ENCODE data around the gene ATP13A5.

ATP13A5 gene

DNA sequence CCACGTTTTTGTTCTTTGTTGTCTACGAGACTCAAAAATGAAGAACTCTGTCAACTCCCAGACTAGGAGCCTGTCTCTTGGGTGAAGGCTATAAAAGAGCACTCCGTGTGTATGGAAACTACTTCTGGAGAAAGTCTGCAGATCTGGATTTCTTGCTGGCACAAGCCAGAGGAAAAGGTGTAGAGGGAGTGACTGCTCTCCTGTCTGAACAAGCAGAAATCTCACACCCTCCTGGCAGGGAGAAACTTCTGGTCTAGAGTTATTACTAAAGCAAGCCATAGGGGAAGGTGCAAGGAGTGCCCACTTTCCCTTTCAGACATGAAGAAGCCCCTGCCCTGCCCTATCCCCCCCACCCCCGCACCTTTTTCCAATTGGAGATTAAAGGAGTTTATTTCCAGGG lies 128.1 kb downstream of the ATP13A5 start:
- no peak for DNase-seq

DNA sequence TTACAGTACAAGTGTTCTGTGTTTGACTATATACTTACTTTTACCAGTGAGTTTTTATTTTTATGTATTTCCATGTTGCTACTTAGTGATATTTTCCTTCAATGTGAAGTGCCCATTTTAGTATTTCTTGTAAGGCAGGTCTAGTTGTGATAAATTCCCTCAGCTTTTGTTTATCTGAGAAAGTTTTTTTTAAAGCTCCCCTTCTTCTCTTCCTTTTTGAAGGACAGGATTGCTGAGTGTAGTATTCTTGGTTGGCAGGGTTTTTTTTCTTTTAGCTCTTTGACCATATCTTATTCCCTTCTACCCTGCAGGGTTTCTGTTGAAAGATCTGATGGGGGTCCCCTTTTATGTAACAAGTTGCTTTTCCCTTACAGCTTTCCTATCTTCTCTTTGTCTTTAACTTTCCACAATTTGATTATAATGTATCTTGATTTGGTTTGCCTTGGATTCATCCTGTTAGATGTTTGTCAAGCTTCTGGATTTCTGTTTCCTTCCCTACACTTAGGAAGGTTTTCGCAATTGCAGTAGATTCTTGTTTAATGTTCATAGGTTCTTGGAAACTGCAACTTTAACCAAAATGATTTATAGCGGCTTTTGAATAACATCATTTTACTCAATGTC lies 129.6 kb downstream of the ATP13A5 start:
- DNase-seq = no peak

DNA sequence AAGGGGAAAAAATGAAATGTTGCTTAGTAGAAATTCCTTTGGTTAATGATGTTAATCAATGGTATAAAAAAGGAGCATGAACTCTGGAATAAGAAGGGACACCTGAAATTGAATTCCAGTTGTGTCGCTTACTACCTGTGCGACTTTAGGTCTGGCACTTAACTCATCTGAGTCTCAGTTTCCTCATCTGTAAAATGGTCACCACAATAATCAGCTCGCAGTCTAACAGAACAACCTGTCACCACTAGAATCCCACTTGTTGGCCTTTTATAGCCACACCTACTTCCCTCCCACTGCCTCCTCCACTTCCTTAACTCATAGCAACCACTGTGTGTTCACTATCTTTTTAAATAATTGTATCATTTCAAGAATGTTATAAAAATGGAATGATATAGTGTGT lies 135.0 kb downstream of the ATP13A5 start:
- no peak for DNase-seq

DNA sequence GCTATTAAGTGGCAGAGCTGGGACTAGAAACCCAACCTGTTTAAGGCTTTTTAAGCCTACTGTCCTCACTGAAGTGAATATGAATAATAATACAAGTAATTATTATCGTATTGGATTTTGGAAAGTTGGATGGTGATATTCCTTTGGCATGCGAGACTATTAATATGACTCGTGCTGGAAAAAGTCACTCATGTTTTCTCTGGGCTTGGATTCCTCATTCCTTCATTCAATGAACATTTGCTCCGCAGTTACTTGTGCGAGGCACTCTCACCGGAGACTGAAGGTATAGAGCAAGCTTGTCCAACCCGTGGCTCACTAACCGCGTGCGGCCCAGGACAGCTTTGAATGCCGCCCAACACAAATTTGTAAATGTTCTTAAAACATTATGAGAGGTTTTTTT lies 136.8 kb downstream of the ATP13A5 start:
- DNase-seq = no peak

DNA sequence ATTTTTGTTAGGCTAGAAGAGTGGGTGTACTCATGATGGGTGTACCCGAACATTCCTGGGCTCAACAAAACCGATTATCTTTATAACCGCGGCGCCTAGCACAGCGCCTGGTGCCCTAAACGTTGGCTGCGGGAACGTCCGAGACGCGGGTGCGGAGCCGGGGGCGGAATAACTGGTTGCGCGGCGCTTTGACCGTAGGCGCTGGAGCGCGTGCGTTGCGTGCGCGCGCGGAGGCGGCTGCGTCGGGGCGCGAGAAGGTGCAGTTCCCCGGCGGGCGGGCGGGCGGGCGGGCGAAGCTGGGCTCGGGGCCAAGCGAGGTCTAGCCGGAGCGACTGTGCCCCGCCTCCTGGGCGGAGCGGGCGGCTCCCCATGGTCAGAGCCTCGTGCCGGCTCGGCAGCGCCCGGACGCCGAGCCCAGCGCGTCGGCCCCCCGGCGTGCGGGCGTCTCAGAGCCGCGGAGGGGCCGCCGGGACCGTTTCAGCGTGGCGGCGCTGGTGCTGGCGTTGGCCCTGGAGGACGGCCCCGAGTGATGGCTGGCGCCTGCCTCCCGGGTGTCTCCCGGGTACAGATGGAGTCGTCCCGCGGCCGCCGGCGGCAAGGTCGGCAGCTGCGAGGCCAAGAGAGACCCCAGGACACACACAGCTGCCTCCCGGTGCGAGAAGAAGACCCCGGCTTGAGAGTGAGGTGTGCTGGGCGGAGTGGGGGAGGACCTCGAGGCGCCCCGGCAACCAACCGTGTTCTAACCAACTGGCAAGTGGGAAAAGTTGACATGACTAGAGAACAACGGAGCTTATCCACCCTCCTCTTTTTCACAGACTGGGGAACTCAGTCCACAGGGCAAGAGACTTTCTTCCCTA lies 137.5 kb downstream of the ATP13A5 start, which contains the start of gene PLAAT1:
TSS of gene PLAAT1 (plus strand) at position 373 of the 857 bp plus-strand sequence. CDS start 14,429 bp downstream, outside the sequence.
- peak; percentile 3 for DNase-seq

DNA sequence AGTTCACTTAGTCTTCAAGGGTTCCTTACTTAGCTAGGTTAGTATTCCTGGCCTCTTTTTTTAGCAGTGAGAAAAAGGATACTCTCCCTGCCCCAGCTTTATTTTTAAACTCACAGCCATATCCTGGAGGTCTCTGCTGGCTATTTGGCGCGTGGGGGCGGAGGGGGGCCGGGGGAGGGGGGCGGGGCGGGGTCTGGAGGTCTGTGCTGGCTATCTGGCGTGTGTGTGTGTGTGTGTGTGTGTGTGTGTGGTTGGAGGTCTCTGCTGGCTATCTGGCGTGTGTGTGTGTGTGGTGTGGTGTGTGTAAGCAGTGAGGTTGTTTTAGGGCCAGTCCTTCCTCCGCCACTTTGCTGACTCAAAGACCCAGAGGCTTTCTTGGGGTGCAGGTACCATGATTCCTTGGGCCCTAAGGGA lies 138.1 kb downstream of the ATP13A5 start:
- no peak for DNase-seq

DNA sequence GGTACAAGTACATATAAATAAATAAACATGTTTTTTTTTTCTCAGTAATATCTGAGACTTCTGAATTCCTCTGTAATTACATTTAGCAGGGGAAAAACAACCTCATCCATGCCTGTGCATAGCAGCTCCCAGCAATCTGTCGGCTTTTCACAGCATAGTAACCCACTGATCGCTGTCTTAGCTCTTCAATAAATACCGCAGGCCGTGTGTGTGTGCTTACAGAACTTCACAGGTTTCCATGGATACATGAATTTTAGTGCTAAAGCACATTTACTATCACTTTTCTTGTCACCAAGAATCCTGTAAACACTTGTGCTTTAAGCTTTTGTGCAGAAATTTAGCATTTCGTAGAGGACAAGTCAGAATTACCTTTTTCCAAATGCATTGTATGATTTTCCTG lies 141.5 kb downstream of the ATP13A5 start:
- DNase-seq = no peak

DNA sequence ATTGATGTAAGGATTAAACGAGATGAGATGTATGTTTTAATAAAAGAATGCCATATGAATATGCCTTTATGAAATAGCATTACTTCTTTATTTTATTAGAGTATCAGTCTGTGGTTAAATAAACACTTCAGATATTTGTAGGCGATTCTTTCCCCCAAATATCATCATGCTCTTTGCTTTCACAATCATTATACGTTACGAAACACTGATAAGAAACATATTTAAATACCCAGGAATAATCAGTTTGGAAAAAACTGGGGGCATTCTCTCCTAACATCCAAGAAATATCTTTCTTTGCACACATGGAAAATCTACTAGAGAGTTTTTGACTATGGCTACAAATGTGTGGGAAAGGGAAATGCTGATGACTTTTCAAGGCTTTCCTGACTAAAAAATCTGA lies 142.0 kb downstream of the ATP13A5 start:
- DNase-seq = no peak

DNA sequence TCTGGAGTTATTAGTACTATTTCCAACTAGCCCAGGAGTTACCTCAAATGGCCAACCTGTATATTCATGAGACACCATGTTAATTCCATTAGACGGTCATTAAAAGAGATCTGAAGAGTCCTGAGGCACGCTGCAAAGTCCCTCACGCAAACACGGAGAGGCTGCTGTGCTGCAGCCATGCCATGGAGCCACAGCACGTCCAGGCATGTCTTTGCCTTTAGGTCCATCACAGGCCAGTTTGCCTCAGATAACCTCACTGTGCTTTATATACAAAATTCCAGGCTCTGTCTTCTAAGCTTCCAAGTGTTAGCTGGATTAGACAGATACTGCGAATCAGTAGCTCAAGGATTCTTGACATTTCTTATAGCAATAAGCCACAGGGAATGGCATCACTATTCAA lies 147.4 kb downstream of the ATP13A5 start:
- no peak for DNase-seq

DNA sequence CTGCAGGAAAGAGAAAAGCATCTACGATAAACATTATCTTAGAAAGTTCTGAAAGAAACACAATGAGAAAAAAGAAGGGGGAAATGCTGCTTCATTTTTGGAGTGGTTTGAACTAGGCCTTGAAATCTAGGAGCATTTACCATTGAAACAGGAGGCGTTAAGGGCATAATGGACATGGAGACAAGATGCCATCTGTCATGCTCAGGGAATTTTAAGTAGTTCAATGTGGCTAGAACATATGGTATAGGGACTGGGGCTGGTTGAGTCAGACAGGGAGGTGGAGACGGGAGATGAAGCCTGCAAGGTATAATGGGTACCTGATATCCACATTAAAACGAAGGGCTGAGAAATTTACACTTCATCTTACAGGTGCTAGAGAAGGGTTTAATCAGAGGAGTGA lies 147.9 kb downstream of the ATP13A5 start:
- DNase-seq = no peak

DNA sequence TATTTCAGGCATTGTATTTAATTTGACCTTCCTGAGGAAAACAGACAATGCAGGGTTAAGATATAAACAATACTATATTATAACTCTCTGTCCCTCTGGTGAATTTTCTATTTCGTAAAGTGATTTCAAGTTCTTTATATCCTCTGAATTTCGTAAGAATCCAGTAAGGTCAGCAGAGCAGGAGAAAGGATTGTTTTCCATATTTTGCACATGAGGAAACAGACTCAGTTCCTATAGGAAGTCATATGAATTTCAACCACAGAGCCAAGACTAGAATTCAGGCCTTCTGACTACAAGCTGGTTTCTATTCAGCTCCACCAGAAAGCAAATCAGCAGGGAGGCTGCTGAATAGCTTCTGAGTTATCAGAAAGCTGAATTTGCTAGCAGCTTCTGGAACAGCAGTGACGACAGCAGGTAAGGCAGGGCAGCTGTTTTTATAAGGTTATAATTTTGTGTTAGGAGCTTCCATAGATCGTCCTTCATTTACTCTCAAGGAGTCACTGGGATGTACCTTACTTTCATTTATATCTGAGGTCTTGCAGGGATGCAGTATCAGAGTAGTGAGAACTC lies 148.6 kb downstream of the ATP13A5 start:
- DNase-seq = no peak

DNA sequence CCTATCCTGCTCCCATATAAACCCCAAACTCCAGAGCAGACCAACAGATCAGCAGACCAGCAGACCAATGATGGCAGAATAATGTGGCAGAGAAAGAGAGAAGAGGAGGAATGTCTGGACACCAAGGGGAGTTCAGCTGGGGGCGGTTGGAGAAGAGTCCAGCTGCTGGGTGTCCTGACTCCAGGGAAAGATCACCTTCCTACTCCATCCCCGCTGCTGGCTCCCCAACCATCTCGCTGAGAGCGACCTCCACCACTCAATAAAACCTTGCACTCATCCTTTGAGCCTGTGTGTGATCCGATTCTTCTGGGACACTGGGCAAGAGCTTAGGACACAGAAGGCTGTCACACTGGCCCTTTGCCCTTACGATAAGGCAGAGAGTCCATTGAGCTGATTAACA lies 150.3 kb downstream of the ATP13A5 start:
- no peak for DNase-seq

DNA sequence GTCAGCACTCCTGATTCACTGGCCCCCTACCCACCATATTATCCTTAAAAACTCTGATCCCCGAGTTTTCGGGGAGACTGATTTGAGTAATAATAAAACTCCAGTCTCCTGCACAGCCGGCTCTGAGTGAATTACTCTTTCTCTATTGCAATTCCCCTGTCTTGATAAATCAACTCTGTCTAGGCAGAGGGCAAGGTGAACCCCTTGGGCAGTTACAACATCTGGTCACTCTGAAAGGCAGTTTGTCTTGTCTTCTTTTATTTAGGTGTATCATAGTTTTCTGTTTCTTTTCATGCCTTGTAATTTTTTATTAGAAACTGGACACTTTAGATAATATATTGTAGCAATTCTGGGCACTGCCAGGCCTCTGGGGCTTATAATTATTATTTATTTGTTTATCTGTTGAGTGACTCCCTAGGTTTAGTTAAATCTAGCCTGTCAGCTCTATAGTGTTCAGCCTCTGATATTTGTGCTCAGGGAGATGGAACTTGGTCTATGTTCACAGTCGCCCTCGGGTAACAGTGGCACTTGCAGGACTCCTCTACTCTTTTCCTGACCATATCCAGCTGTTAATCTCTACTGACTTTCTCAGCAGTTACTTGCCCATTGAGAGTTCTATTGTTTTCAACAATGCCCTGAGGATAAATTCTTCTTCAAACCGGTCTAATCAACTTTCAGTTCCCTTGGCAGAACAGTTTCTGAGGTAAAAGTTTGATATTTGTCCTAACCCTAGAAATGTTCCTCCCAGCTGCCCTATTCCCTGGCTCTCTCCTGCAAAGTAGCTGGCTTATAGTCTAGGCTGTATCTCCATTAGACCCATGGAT lies 153.0 kb downstream of the ATP13A5 start:
- no peak for DNase-seq
